Skeletal muscle satellite cell (primary cell): ENCODE measurements around the gene OSM.

Experiments
- H3K27me3 ChIP-seq: 2 replicates; pipeline ENCODE4 v1.7.0; 2013; ENCODE audit warnings: low read length; ENCODE audit not compliant: control insufficient read depth, insufficient read depth
- H3K36me3 ChIP-seq: 2 replicates; pipeline ENCODE4 v1.7.0; 2013; ENCODE audit warnings: mild to moderate bottlenecking, control low read depth, low read length; ENCODE audit not compliant: insufficient read depth
- H3K4me1 ChIP-seq: 2 replicates; pipeline ENCODE4 v1.7.0; 2013; ENCODE audit warnings: low read length; ENCODE audit not compliant: control insufficient read depth, insufficient read depth
- H3K4me2 ChIP-seq: 2 replicates; pipeline ENCODE4 v1.7.0; 2013; ENCODE audit warnings: mild to moderate bottlenecking, low read length
- H3K4me3 ChIP-seq: 2 replicates; pipeline ENCODE4 v1.7.0; 2013; ENCODE audit warnings: low read length
- H3K9ac ChIP-seq: 2 replicates; pipeline ENCODE4 v1.7.0; 2013; ENCODE audit warnings: mild to moderate bottlenecking, low read depth, low read length, moderate library complexity
- H3K9me3 ChIP-seq: replicated peaks from 2 replicates; pipeline ENCODE4 v1.7.0; 2013; ENCODE audit warnings: mild to moderate bottlenecking, control low read depth, low read length

The OSM gene

GRCh38 chr22:30268331-30268730 lies 1.7 kb upstream of the OSM start:
- Histone ChIP-seq H3K9ac (no peak overlapping the region), H3K4me2 (no peak overlapping the region), H3K36me3 (no peaks in the 10 kb centered on the region), H3K27me3 (no peaks in the 10 kb centered on the region), H3K4me3 (no peak overlapping the region), H3K9me3 (no peaks in the 10 kb centered on the region), H3K4me1 (peaks cover 2% of the 10 kb centered on the region)

- peaks cover 6% of the 10 kb centered on the region for H3K4me1 ChIP-seq
- H3K36me3 ChIP-seq: no peaks in the 10 kb centered on the region
- no peak overlapping the region for H3K9ac ChIP-seq
- no peaks in the 10 kb centered on the region for H3K27me3 ChIP-seq
- no peak overlapping the region for H3K4me2 ChIP-seq
- no peak overlapping the region for H3K4me3 ChIP-seq
- H3K9me3 ChIP-seq: no peaks in the 10 kb centered on the region
Measured at GRCh38 chr22:30267382-30268302, 991 bp upstream of the OSM start.

- H3K4me1 ChIP-seq: peaks cover 6% of the 10 kb centered on the region
- H3K4me2 ChIP-seq: no peak overlapping the region
- H3K9ac ChIP-seq: no peak overlapping the region
- H3K9me3 ChIP-seq: no peaks in the 10 kb centered on the region
- no peak overlapping the region for H3K4me3 ChIP-seq
- H3K36me3 ChIP-seq: no peaks in the 10 kb centered on the region
- H3K27me3 ChIP-seq: no peaks in the 10 kb centered on the region
Measured at GRCh38 chr22:30265823-30266444, 717 bp downstream of the OSM start.

GRCh38 chr22:30265131-30265720 lies 1.4 kb downstream of the OSM start:
- no peak overlapping the region for H3K9ac ChIP-seq

GRCh38 chr22:30263883-30264282 lies 2.8 kb downstream of the OSM start:
- Histone ChIP-seq H3K36me3 (no peaks in the 10 kb centered on the region), H3K4me1 (peaks cover 6% of the 10 kb centered on the region), H3K9ac (no peak overlapping the region), H3K4me2 (no peak overlapping the region), H3K4me3 (no peak overlapping the region), H3K9me3 (no peaks in the 10 kb centered on the region), H3K27me3 (no peaks in the 10 kb centered on the region)

More at GRCh38 chr22:30265131-30265720, 1.4 kb downstream of the OSM start:
- Histone ChIP-seq H3K4me1 (peaks cover 6% of the 10 kb centered on the region), H3K4me2 (no peak overlapping the region), H3K9me3 (no peaks in the 10 kb centered on the region), H3K36me3 (no peaks in the 10 kb centered on the region), H3K4me3 (no peak overlapping the region), H3K27me3 (no peaks in the 10 kb centered on the region)

GRCh38 chr22:30262917-30263741 lies 3.5 kb downstream of the OSM start:
- Histone ChIP-seq H3K36me3 (no peaks in the 10 kb centered on the region), H3K9me3 (no peaks in the 10 kb centered on the region), H3K27me3 (no peaks in the 10 kb centered on the region), H3K9ac (peak overlapping the region; percentile 54), H3K4me1 (peaks cover 6% of the 10 kb centered on the region), H3K4me3 (peak overlapping the region; percentile 59), H3K4me2 (peak overlapping the region; percentile 74)

GRCh38 chr22:30262112-30262511 lies 4.5 kb downstream of the OSM start:
- Histone ChIP-seq H3K4me2 (no peak overlapping the region), H3K4me1 (peaks cover 6% of the 10 kb centered on the region), H3K4me3 (no peak overlapping the region), H3K36me3 (no peaks in the 10 kb centered on the region), H3K27me3 (no peaks in the 10 kb centered on the region), H3K9ac (no peak overlapping the region), H3K9me3 (no peaks in the 10 kb centered on the region)

- no peaks in the 10 kb centered on the region for H3K27me3 ChIP-seq
- H3K4me3 ChIP-seq: no peak overlapping the region
- no peaks in the 10 kb centered on the region for H3K9me3 ChIP-seq
- H3K4me1 ChIP-seq: peaks cover 12% of the 10 kb centered on the region
- no peaks in the 10 kb centered on the region for H3K36me3 ChIP-seq
- no peak overlapping the region for H3K4me2 ChIP-seq
- H3K9ac ChIP-seq: no peak overlapping the region
Measured at GRCh38 chr22:30261134-30261533, 5.5 kb downstream of the OSM start.

GRCh38 chr22:30260682-30261081 lies 6.0 kb downstream of the OSM start:
- no peaks in the 10 kb centered on the region for H3K27me3 ChIP-seq
- no peaks in the 10 kb centered on the region for H3K9me3 ChIP-seq
- no peak overlapping the region for H3K4me3 ChIP-seq
- H3K36me3 ChIP-seq: no peaks in the 10 kb centered on the region
- no peak overlapping the region for H3K4me2 ChIP-seq
- no peak overlapping the region for H3K9ac ChIP-seq
- peaks cover 14% of the 10 kb centered on the region for H3K4me1 ChIP-seq

GRCh38 chr22:30260276-30260675 lies 6.4 kb downstream of the OSM start:
- Histone ChIP-seq H3K9ac (no peak overlapping the region), H3K27me3 (no peaks in the 10 kb centered on the region), H3K9me3 (no peaks in the 10 kb centered on the region), H3K4me3 (no peak overlapping the region), H3K4me1 (peaks cover 14% of the 10 kb centered on the region), H3K36me3 (no peaks in the 10 kb centered on the region), H3K4me2 (no peak overlapping the region)

- peak overlapping the region; percentile 70 for H3K9ac ChIP-seq
- H3K4me1 ChIP-seq: peaks cover 55% of the 10 kb centered on the region
- H3K36me3 ChIP-seq: no peaks in the 10 kb centered on the region
- no peak overlapping the region for H3K4me2 ChIP-seq
- H3K27me3 ChIP-seq: no peaks in the 10 kb centered on the region
- no peaks in the 10 kb centered on the region for H3K9me3 ChIP-seq
- no peak overlapping the region for H3K4me3 ChIP-seq
Measured at GRCh38 chr22:30254314-30254713, 12.3 kb downstream of the OSM start.
